SH-SY5Y (cell line): ENCODE data around the gene DYNLRB1.

Experiments
- GATA2 ChIP-seq: IDR thresholded peaks from 2 replicates; pipeline ENCODE4 v1.6.1; 2011; ENCODE audit warnings: mild to moderate bottlenecking, low read depth, low read length
- GATA3 ChIP-seq: IDR thresholded peaks from 2 replicates; pipeline ENCODE4 v1.6.1; 2011; ENCODE audit warnings: low read depth, mild to moderate bottlenecking, low read length, moderate library complexity

DNA sequence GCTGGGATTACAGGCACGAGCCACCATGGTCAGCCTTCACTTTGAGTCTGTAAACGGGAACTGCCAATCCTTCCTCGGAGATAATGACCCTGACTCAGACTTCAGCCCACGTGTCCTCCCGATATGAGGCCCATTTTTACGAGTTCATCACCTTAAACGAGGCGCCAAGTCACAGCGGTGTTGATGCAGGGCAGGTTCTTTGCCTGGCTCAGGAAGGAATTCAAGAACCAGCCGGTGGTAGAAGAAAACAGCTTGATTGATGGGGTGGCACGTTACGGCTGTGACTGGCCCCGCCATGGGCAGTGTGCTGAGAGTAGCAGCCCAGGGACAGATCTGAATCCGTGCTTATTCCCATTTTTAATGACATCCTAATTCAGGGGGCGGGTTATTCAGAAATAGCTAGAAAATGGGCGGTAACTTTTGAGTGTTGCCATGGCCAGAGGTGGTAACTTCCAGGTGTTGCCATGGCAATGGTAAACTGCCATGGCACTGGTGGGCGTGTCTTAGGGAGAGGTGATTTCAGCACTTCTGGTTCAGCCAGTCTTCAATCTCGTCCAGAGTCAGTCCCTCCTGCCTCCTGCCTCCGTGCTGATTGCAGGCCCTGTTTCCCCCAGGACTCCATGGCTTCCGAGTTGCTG lies 33.2 kb downstream of the DYNLRB1 start:
- TF ChIP-seq GATA3, result no peak
- no peak for TF ChIP-seq GATA2
